Endometrial microvascular endothelial cells (primary cell): ENCODE results near the gene ZBTB45. TPM values are rescaled to one million over a fixed set of nuclear protein-coding genes. Genes with fewer than 3 reads are reported as not detected.
"Not testable (repeated sequence)": the region's sequence is repeated elsewhere in the genome, so short reads cannot be mapped to it uniquely, and the experiment has no call there.

Experiments
- in situ Hi-C: cut with HindIII; loops from 2 replicates; pipeline ENCODE4 v1.10.0; 2017; ENCODE audit warnings: low sequenced_read_pairs, low pct_unique_long_range_greater_than_20kb; ENCODE audit errors: inconsistent ontology term
- total RNA-seq: library from RNA; depleted of rRNA; stranded (reverse); fragments of >200 nt; gene quantifications from one replicate; pipeline ENCODE4 v1.2.3, GENCODE V29; 2015; ENCODE audit errors: inconsistent ontology term

The ZBTB45 gene
- total RNA-seq, 1 donor from 2014 or later: 10.3 TPM

GRCh38 chr19:58480481-58480830, 39.2 kb downstream of the ZBTB45 start:
- in situ Hi-C loops: no loop called here

DNA sequence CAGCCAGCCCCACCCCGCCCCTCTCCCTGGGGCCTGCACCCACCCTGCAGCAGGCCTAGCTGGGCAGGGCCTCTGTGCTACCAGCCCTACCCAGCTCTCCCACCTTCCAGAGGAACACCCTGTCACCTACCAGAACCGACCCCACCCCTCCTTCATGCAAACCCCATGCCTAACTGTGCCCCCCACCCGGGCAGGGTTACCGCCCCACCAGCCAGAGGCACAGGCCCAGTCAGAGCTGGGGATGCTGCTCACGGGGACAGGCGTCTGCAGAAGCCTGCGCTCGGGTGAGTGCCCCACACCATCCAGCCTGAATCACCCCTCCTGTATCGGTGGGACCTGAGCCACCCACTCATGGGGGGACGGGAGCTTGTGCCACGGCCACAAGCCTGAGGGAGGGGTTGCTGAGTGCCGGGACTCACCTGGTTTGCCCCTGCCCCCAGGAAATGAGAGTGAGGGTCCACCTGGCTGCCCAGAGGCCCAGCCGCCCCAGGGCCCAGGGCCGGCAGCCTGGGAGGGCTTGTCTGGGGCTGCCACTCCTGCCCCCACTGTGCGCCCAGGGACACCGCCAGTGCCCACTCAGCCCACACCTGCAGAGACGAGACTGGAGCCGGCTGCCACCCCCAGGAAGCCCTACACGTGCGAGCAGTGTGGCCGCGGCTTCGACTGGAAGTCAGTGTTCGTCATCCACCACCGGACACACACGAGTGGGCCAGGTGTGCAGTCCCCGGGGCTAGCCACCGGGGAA, 39.7 kb downstream of the ZBTB45 start:
- in situ Hi-C loops: no loop called here

GRCh38 chr19:58479303-58479702, 40.3 kb downstream of the ZBTB45 start:
- in situ Hi-C loops: no loop called here

DNA sequence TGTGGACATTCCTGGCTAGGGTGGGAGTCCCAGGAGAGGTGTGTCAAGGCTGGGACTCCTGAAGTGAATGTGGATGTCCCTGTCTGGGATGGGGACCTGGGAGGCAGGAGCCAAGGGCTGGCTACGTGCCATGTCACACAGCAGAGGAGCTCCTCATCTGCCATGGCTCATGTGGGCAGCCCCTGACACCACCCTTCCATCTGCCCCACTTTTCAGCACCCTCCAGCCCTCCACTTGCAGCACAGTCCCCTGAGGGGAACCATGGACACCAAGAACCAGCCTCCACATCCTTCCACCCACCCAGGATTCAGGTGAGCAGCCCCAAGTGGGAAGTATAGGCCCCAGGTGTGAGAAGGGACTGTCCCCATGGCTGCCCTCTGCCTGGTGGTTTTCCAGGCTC, 41.7 kb downstream of the ZBTB45 start:
- in situ Hi-C loops: no loop called here

DNA sequence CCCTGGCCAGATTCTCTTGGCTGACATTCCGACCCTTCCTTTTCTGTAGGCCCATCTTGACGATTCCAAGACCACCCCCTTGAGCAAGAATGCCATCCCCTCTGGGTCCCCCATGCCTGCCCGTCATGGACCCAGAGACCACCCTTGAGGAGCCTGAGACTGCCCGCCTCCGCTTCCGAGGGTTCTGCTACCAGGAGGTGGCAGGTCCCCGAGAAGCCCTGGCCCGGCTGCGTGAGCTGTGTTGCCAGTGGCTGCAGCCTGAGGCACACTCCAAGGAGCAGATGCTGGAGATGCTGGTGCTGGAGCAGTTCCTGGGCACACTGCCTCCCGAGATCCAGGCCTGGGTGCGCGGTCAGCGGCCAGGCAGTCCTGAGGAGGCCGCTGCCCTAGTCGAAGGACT, 42.5 kb downstream of the ZBTB45 start:
- in situ Hi-C loops: no loop called here

- in situ Hi-C loops: no loop called here
These were observed 43.1 kb downstream of the ZBTB45 start for GRCh38 chr19:58476498-58477015.

DNA sequence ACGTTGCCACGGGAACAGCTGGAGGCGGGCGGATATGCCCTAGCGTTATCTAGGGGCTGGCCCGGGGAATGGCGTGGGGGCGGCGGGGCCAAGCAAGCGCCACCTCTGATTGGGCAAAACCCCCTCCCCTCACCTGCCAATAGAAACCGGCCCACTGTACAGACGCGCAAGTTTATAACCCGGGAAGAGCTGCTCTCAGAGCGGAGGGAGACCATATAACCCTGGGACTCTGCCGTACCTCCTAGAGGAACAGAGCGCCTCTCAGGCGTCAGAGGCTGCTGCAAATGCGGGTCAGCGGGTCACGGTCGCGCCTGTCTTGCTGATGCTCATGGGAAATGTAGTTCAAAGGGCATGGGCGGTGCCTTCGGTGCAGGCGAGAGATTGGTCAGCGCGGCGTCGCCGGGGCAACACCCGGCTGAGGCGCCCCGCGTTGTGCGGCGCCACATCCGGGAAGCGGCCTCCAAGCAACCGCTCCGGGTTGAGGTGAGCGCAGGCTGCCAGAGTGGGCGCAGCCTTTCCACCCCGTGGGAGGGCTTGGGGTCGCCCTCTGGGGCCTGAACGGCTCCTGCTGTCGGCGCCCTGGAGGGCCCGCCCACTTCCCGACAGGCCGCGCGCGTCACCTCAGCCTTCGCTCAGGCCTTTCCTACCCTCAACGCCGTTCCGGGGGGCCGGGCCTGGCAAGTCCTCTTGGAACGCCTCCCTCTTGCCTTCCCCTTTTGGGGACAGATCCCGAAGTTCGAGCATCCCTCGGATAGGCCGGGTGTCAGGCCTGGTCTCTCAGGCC, 43.7 kb downstream of the ZBTB45 start, which contains the start of gene ZNF446:
ZNF446 (plus strand) TSS at position 639 of the 784 bp plus-strand sequence. CDS start 867 bp downstream, outside the sequence.
- in situ Hi-C loops: no loop called here

DNA sequence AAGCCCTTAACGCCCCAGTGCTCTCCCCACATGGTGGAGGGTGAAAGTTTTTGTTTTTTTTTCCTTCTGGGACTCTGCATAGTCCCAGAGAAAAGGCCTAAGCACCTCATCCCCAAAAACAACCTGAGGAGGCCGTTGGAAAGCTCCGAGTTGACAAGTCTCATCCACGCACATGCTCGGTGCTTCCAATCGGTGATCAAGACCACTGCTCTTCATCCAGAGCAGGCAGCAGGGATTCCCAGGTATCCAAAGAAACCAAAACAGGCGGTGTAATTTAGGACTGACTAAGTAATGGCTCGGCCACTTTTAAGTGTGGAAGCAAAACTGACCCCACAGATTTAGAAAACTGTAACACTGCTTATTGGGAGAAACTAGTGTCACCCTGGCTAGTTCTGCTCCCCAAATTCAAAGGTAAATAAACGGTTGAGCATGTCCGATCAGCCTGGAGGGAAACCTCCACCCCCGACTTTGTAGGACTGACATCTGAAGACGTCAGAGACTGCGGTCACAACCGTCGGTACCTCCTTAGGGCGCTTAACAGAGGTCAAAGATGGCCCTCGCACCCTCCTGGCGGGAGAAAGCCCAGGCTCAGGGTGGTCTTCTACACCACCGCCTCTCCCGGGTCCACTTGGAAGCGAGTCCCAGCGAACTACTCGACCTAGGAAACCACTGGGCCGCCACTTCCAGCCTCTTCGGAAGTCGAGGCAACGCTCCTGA, 44.5 kb downstream of the ZBTB45 start:
- in situ Hi-C loops: no loop called here

DNA sequence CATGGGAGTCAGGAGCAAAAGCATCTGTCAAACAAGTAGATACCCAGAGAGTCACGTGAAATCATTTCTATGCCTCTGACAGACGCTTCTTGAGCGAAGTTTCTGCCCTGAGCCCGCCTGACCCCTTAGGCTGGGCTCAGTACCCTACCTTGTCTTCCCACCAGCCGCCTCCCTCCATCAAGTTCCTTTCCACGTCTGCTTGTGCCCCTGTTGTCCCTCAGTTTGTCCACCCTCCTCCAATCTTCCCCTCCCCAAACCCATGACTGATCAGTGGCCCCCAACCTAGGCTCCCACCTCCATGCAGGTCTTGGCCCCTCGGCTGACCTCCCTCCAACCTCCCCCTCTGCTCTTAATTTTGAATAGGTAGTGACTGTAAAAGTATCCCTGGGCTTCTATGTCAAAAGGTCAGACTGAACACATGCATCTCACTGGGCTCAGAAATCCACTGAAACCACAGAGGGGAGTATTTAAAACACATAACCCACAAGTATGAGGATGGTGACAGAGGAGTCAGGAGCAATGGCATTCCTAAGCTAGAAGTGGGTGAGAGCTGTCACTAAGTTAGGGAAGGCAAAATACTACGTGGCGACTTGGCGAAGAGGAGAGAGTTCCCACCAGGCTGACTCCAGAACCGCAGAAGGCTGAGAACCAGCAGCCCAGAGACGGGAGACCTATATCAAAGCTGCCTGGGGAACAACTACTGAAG, 45.2 kb downstream of the ZBTB45 start:
- in situ Hi-C loops: no loop called here

- in situ Hi-C loops: no loop called here
These were observed 45.8 kb downstream of the ZBTB45 start for GRCh38 chr19:58473775-58474174.

DNA sequence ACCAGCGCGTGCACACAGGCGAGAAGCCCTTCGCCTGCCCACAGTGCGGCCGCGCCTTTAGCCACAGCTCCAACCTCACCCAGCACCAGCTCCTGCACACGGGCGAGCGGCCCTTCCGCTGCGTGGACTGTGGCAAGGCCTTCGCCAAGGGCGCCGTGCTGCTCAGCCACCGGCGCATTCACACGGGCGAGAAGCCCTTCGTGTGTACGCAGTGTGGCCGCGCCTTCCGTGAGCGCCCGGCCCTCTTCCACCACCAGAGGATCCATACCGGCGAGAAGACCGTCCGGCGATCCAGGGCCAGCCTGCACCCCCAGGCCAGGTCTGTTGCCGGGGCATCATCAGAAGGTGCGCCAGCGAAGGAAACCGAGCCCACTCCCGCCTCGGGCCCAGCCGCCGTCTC, 47.9 kb downstream of the ZBTB45 start:
- in situ Hi-C loops: no loop called here

DNA sequence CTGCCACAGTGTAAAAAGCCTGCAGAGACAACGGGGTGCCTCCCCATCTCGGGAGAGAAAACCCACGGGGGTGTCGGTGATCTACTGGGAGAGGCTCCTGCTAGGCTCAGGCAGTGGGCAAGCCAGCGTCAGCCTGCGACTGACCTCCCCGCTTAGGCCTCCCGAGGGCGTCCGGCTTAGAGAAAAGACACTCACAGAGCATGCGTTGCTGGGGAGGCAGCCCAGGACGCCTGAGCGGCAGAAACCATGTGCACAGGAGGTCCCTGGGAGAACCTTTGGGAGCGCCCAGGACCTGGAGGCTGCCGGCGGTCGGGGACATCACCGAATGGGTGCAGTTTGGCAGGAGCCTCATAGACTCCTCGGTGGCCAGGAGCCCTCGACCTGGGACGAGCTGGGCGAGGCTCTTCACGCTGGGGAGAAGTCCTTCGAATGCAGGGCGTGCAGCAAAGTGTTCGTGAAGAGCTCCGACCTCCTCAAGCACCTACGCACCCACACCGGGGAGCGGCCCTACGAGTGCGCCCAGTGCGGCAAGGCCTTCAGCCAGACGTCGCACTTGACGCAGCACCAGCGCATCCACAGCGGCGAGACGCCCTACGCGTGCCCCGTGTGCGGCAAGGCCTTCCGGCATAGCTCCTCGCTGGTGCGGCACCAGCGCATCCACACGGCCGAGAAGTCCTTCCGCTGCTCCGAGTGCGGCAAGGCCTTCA, 48.6 kb downstream of the ZBTB45 start:
- in situ Hi-C loops: not testable (repeated sequence)

DNA sequence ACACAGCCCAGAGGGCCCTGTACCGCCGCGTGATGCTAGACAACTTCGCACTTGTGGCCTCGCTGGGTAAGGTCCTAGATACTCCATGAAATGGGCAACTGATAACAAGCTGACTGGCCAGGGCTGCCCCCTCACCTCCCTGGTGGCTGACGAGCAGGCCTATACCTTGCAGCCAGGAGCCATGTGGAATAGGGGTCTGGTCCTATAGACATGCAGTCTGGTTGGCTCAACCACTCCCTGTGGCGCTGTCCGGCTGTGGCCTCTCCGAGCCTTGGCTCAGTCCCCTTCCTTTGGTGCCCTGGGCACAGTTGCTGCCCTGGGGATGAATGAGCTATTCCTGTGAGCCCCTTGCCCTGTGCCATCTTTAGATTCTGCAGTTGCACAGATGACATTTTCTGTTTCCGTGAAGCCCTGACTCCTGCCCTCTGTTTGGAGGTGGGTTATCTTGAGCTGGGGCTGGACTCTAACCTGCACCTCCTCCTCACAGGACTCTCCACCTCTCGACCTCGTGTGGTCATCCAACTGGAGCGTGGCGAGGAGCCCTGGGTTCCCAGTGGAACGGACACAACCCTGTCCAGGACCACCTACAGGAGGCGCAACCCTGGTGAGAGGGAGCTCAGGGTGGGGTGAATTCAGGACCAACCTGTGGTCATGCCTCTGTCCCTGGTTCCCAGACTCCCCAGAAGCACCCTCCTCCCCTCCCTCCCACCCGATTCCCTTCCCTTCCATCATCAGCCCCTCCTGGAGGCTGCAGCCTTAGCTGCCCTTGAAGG, 50.2 kb downstream of the ZBTB45 start:
- in situ Hi-C loops: no loop called here

GRCh38 chr19:58468216-58468839, 51.3 kb downstream of the ZBTB45 start:
- in situ Hi-C loops: no loop called here

- in situ Hi-C loops: no loop called here
These were observed 52.6 kb downstream of the ZBTB45 start, which contains the start of gene ZNF324 for GRCh38 chr19:58466760-58467589. ZNF324 (plus strand) TSS chr19:58467080; CDS start chr19:58469186, 2,106 bp downstream.

DNA sequence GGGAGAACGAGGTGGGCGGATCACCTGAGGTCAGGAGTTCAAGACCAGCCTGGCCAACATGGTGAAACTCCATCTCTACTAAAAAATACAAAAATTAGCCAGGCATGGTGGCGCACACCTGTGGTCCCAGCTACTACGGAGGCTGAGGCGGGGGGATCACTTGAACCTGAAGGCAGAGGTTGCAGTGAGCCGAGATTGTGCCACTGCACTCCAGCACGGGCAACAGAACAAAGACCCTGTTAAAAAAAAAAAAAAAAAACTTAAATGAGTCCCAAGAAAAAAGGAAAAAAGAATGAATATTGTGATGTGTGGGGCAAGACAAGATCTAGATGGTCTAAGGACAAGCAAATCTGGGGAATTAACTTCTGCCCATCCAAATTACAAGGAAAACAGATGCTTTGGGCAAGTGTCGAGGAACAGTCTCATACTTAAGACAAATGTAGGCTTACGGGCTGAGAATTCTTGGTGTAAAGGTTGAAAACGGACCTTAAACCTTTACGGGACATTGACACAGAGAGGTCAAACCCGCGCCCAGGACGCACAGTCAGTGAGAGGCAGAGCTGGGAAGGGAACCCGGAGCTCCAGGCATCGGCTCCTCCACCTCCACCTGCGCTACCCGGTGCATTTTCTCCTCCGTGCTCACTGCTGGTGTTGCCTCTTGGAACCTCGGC, 53.4 kb downstream of the ZBTB45 start:
- in situ Hi-C loops: no loop called here
